Breast epithelium (tissue), 3 donors: Measurements from ENCODE around the gene ARMCX5.

ENCODE experiments used
- POLR2AphosphoS5 ChIP-seq, 3 donors: sonication (generic); formaldehyde crosslinking; IDR thresholded peaks; one replicate each; pipeline ENCODE4 v1.6.1; 2017; ENCODE audit warnings: antibody characterized with exemption in 3 of 3
- TF ChIP-seq, protein P1 (sequence below), 3 donors: fragments of 450-650 bp; IDR thresholded peaks; one replicate each; pipeline ENCODE4 v1.5.1; 2016 to 2017; ENCODE audit warnings: antibody characterized with exemption in 3 of 3, mild to moderate bottlenecking in 3 of 3, moderate library complexity in 3 of 3

DNA sequence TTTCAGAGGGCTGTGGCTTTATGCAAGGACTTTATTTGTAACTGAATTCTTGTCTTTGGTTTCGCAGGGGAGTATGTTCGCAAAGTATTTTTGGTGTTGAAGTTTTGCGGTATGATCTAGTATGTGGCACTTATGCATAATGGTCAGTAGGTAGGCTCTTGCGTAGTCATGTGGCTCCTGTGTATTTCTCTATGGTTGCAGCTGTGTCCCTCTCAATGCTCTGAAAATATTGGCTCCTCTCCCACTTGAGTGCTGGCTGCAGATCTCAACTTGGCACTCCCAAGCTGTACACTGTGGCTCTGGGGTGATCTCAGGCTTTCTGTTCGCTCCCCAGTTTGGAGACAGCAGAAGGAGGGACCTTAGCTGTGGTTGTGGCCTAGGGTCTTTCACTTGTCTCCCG is 24.8 kb downstream of the ARMCX5 start:
- no peak for TF ChIP-seq POLR2AphosphoS5 (IDR thresholded peaks at IDR 0.05)
- TF ChIP-seq, protein P1, sequence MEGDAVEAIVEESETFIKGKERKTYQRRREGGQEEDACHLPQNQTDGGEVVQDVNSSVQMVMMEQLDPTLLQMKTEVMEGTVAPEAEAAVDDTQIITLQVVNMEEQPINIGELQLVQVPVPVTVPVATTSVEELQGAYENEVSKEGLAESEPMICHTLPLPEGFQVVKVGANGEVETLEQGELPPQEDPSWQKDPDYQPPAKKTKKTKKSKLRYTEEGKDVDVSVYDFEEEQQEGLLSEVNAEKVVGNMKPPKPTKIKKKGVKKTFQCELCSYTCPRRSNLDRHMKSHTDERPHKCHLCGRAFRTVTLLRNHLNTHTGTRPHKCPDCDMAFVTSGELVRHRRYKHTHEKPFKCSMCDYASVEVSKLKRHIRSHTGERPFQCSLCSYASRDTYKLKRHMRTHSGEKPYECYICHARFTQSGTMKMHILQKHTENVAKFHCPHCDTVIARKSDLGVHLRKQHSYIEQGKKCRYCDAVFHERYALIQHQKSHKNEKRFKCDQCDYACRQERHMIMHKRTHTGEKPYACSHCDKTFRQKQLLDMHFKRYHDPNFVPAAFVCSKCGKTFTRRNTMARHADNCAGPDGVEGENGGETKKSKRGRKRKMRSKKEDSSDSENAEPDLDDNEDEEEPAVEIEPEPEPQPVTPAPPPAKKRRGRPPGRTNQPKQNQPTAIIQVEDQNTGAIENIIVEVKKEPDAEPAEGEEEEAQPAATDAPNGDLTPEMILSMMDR (IDR thresholded peaks at IDR 0.05) = no peak
